Measurements from ENCODE around the gene CADPS2.

CADPS2 gene

GRCh38 chr7:122710916-122711315 is 175.3 kb downstream of the CADPS2 start:
- no peak overlapping the region for H2AFZ ChIP-seq (ENCODE audit: low read length)
- H3K79me2 ChIP-seq (ENCODE audit: insufficient read depth, low read length), result no peaks in the 10 kb centered on the region
- H3F3A ChIP-seq (ENCODE audit: insufficient read depth, low read length), result no peaks in the 10 kb centered on the region
- H3K4me2 ChIP-seq (ENCODE audit: low read length), result no peak overlapping the region
- H3K4me3 ChIP-seq (ENCODE audit: low read depth, low read length, poor library complexity, severe bottlenecking), result no peak overlapping the region
- no peak overlapping the region for H3K9ac ChIP-seq (ENCODE audit: low read length)
- H3K9me3 ChIP-seq (ENCODE audit: low read length), result no peaks in the 10 kb centered on the region
- no peak for TF ChIP-seq EZH2 (IDR thresholded peaks at IDR 0.05; ENCODE audit: borderline replicate concordance, low read length)
- no peaks in the 10 kb centered on the region; the same call in 1 of the 2 replicates for H3K9me2 ChIP-seq (ENCODE audit: low read depth, low read length)
- H3K27ac ChIP-seq (ENCODE audit: low read depth, low read length, poor library complexity, severe bottlenecking), result no peak overlapping the region
- H3K4me1 ChIP-seq (ENCODE audit: insufficient read depth, low read length, severe bottlenecking), result no peaks in the 10 kb centered on the region
- H3K36me3 ChIP-seq (ENCODE audit: insufficient read depth, low read length), result no peaks in the 10 kb centered on the region
- H4K20me1 ChIP-seq (ENCODE audit: insufficient read depth, low read length), result no peaks in the 10 kb centered on the region
- H3K27me3 ChIP-seq (ENCODE audit: insufficient read depth, low read length), result no peaks in the 10 kb centered on the region

GRCh38 chr7:122709930-122710646 is 176.2 kb downstream of the CADPS2 start:
- Histone ChIP-seq H3K9me3 (ENCODE audit: low read length) (no peaks in the 10 kb centered on the region), H3K4me3 (ENCODE audit: low read depth, low read length, poor library complexity, severe bottlenecking) (no peak overlapping the region), H3K36me3 (ENCODE audit: insufficient read depth, low read length) (no peaks in the 10 kb centered on the region), H3K4me2 (ENCODE audit: low read length) (no peak overlapping the region), H3K4me1 (ENCODE audit: insufficient read depth, low read length, severe bottlenecking) (no peaks in the 10 kb centered on the region), H3K27me3 (ENCODE audit: insufficient read depth, low read length) (no peaks in the 10 kb centered on the region), H3K9ac (ENCODE audit: low read length) (no peak overlapping the region), H3K79me2 (ENCODE audit: insufficient read depth, low read length) (no peaks in the 10 kb centered on the region), H3K9me2 (ENCODE audit: low read depth, low read length) (no peaks in the 10 kb centered on the region; the same call in 1 of the 2 replicates), H3K27ac (ENCODE audit: low read depth, low read length, poor library complexity, severe bottlenecking) (no peak overlapping the region), H2AFZ (ENCODE audit: low read length) (no peak overlapping the region), H4K20me1 (ENCODE audit: insufficient read depth, low read length) (no peaks in the 10 kb centered on the region), H3F3A (ENCODE audit: insufficient read depth, low read length) (no peaks in the 10 kb centered on the region)
- TF ChIP-seq CTCF (IDR thresholded peaks at IDR 0.05; ENCODE audit: low read length) (no peak), EZH2 (IDR thresholded peaks at IDR 0.05; ENCODE audit: borderline replicate concordance, low read length) (no peak)

GRCh38 chr7:122706836-122707235 is 179.4 kb downstream of the CADPS2 start:
- Histone ChIP-seq H3F3A (ENCODE audit: insufficient read depth, low read length) (no peaks in the 10 kb centered on the region), H3K4me2 (ENCODE audit: low read length) (no peak overlapping the region), H3K9me2 (ENCODE audit: low read depth, low read length) (no peaks in the 10 kb centered on the region; the same call in 1 of the 2 replicates), H3K27ac (ENCODE audit: low read depth, low read length, poor library complexity, severe bottlenecking) (no peak overlapping the region), H3K9me3 (ENCODE audit: low read length) (no peaks in the 10 kb centered on the region), H3K9ac (ENCODE audit: low read length) (no peak overlapping the region), H4K20me1 (ENCODE audit: insufficient read depth, low read length) (no peaks in the 10 kb centered on the region), H3K27me3 (ENCODE audit: insufficient read depth, low read length) (no peaks in the 10 kb centered on the region), H3K79me2 (ENCODE audit: insufficient read depth, low read length) (no peaks in the 10 kb centered on the region), H3K36me3 (ENCODE audit: insufficient read depth, low read length) (no peaks in the 10 kb centered on the region), H3K4me3 (ENCODE audit: low read depth, low read length, poor library complexity, severe bottlenecking) (no peak overlapping the region), H3K4me1 (ENCODE audit: insufficient read depth, low read length, severe bottlenecking) (no peaks in the 10 kb centered on the region), H2AFZ (ENCODE audit: low read length) (no peak overlapping the region)
- TF ChIP-seq EZH2 (IDR thresholded peaks at IDR 0.05; ENCODE audit: borderline replicate concordance, low read length), result no peak

- Histone ChIP-seq H3K9me2 (ENCODE audit: low read depth, low read length) (no peaks in the 10 kb centered on the region), H4K20me1 (ENCODE audit: insufficient read depth, low read length) (no peaks in the 10 kb centered on the region), H3K79me2 (ENCODE audit: insufficient read depth, low read length) (no peaks in the 10 kb centered on the region), H3K9ac (ENCODE audit: low read length) (no peak within 1 kb of the TSS), H3K27me3 (ENCODE audit: insufficient read depth, low read length) (no peaks in the 10 kb centered on the region), H3K36me3 (ENCODE audit: insufficient read depth, low read length) (no peaks in the 10 kb centered on the region), H3K4me2 (ENCODE audit: low read length) (no peak within 1 kb of the TSS), H2AFZ (ENCODE audit: low read length) (no peak within 1 kb of the TSS), H3F3A (ENCODE audit: insufficient read depth, low read length) (no peaks in the 10 kb centered on the region), H3K4me3 (ENCODE audit: low read depth, low read length, poor library complexity, severe bottlenecking) (no peak within 1 kb of the TSS), H3K4me1 (ENCODE audit: insufficient read depth, low read length, severe bottlenecking) (no peaks in the 10 kb centered on the region), H3K9me3 (ENCODE audit: low read length) (no peaks in the 10 kb centered on the region), H3K27ac (ENCODE audit: low read depth, low read length, poor library complexity, severe bottlenecking) (no peak within 1 kb of the TSS)
- TF ChIP-seq EZH2 (IDR thresholded peaks at IDR 0.05; ENCODE audit: borderline replicate concordance, low read length) (no peak), CTCF (IDR thresholded peaks at IDR 0.05; ENCODE audit: low read length) (no peak)
Measured at GRCh38 chr7:122702872-122703510, 183.3 kb downstream of the CADPS2 start, which contains the start of gene RNF148. Gene RNF148, minus strand, starts transcription at chr7:122702922. Its CDS starts 172 bp downstream, at chr7:122702750.
